GM12801 (cell line): Measurements from ENCODE around the gene CHST2.

Source experiments
- TF ChIP-seq, protein P1 (sequence below): IDR thresholded peaks from one replicate; pipeline ENCODE4 v1.5.1; 2011; ENCODE audit warnings: control low read depth; ENCODE audit not compliant: insufficient read length; ENCODE audit errors: extremely low read depth

The CHST2 gene

DNA sequence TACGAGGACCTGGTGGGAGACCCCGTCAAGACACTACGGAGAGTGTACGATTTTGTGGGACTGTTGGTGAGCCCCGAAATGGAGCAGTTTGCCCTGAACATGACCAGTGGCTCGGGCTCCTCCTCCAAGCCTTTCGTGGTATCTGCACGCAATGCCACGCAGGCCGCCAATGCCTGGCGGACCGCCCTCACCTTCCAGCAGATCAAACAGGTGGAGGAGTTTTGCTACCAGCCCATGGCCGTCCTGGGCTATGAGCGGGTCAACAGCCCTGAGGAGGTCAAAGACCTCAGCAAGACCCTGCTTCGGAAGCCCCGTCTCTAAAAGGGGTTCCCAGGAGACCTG lies 2.5 kb downstream of the CHST2 start:
- TF ChIP-seq, protein P1, sequence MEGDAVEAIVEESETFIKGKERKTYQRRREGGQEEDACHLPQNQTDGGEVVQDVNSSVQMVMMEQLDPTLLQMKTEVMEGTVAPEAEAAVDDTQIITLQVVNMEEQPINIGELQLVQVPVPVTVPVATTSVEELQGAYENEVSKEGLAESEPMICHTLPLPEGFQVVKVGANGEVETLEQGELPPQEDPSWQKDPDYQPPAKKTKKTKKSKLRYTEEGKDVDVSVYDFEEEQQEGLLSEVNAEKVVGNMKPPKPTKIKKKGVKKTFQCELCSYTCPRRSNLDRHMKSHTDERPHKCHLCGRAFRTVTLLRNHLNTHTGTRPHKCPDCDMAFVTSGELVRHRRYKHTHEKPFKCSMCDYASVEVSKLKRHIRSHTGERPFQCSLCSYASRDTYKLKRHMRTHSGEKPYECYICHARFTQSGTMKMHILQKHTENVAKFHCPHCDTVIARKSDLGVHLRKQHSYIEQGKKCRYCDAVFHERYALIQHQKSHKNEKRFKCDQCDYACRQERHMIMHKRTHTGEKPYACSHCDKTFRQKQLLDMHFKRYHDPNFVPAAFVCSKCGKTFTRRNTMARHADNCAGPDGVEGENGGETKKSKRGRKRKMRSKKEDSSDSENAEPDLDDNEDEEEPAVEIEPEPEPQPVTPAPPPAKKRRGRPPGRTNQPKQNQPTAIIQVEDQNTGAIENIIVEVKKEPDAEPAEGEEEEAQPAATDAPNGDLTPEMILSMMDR = no peak

DNA sequence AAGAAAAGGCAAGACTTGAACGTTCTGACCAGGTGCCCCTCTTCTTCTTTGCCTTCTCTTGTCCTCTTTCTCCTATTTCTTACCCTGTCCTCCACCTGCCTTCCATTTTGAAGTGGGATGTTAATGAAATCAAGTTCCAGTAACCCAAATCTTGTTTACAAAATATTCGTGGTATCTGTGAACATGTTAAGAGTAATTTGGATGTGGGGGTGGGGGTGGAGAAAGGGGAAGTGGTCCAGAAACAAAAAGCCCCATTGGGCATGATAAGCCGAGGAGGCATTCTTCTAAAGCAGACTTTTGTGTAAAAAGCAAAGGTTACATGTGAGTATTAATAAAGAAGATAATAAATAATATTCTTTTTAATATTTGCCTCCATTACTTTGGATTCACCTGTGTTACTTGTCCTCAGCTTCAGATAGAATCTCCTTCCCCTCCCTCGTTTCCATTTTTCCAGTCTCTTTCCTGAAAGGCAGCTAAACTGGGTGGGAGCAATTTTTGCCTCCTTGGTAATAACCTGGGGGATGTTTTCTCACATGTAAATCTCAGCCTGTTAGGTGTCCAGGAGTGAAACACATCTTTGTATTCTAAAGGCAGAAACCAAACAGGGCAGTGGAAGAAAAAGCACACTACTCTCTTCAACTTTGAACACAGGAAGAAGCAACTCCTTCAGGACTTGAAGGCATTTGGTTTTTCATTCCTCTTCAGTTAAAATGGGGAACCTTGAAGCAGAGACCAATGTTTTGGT lies 3.2 kb downstream of the CHST2 start:
- TF ChIP-seq, protein P1 = no peak

DNA sequence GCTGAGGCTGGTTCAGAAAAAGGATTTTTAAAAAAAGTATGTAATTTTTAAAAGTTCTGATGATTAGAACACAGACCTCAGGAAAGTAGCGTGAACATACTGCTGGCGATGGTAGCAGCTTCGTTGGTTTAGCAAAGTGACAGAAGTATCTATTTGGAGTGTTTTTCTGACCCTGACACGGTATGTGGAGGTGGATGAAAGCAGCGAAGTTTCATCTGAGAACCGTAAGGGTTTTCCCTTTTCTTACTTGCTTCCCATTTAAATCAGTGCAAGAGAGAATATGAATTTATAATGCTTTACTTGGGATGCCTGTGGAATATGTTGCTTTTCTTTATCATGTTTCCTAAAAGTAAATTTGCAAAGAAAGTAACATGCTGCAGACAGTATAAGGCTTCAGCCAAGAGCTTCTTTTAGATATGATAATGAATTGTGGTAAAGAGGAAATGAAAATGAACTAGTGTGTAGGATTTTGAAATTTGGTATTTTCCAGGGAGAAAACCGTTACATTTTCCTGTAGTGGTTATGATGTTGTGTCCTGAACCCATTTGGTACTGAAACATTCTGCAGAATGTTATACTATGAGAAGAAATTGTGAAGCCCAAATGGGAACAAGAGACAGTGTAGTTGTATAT lies 3.9 kb downstream of the CHST2 start:
- TF ChIP-seq, protein P1 = no peak

DNA sequence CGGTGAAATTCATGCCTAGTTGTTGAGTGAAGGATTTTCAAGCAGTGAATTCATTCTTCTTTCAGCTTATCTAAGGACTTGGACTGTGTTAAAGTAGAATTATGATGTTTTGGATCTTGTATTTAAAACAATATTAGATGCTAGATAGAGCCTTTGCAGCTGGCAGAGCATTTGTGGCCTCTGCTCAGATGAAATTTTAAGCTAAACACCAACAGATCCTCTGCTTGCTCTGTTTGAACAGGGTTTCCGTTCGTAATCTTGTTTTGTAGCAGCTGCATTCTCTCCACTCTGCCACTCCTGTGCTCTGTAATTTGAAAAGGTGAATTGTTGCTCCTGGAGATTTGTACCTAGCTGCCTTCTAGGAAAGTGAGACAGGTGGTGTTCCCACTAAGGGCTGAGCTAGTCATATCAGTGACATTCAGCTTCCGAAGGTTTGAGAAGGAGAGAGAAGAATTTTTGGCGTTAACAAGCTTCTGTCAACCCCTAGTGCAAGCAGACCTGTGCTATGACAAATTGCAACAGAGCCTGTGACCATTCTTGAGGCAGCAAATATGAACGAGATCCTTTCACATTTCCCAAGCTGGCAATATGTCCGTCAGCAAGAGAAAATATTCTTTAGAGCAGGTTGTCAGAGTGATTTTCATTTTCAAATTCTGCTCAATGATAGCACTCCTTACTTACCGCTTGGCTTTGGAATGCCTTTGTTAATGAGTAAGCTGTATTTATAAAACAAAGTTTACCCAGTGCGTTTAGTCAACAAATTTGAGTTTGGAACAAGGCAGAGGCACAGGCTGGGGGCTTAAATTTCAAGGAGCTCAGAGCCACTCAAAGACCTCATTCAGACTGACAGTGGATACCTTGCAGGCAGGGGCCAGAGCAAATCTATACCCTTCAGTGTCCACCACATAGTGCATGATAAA lies 5.3 kb downstream of the CHST2 start:
- TF ChIP-seq, protein P1 = no peak

DNA sequence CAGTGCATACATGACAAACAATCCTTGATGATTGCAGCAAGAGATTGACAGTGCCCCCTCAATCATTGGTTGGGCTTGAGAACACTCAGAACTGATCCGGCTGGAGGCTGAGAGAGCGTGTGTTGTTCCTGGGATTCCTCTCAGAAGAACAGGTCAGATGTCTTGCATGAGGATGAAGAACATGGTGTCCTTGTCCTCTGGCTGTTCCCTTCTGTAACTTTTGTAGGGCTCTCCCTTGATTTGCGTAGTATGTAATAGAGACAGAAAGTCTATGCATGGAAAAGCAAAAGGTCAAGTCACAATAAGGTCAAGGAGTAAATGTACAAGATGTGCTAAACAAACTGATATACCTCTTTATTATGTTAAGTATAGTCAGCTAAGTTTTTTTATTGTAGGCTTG lies 8.2 kb downstream of the CHST2 start:
- TF ChIP-seq, protein P1 = no peak

DNA sequence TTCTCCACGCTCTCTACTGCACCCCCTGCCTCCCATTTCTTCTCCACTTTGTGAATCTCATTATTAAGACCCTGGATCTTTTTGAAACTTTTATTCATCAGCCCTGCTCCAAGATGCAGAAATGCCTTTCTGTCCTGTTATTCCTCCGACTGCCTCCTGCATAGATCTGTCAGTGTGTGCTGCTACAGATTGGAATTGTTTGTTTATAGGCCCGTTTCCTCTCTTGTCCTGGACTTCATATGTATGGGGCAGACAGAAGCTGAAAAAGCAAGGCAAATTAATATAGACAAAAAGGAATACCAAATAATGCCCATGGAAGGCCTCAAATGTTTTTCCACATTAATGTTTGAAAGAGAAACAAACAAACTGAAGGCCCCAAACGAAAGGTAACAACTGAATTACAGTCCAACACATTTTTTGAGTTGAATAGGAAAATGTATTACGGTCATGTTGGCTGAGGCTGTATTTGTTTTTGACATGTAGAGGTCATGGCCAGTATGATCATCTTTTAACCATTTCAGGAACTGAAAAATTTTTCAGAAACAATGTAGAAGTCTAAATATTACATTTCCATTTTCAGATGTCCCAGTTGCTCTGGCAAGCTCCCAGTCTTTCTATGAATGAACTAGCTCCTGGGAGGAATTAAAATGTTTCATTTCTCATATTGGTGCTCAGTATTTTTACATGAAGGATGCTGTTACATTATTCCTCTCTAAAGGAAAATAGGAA lies 8.8 kb downstream of the CHST2 start:
- TF ChIP-seq, protein P1 = no peak
